ENCODE measurements around the gene NOP53. TPM values are rescaled to one million over a fixed set of nuclear protein-coding genes. Genes with fewer than 3 reads are reported as not detected.

The NOP53 gene
- total and polyA plus RNA-seq, 2 of the 4 experiments (the other 2 are of a cell fraction): 59.5 to 83.2 TPM

- no peak overlapping the region for H2BK120ac ChIP-seq (ENCODE audit: low read depth, low read length)
- no peaks in the 10 kb centered on the region for H4K20me1 ChIP-seq (ENCODE audit: insufficient read depth, low read length)
- no peak overlapping the region for H3K23ac ChIP-seq (ENCODE audit: low read depth, low read length)
- no peak overlapping the region for H3K4ac ChIP-seq (ENCODE audit: low read depth, low read length)
- H4K91ac ChIP-seq (ENCODE audit: insufficient read depth, low read depth, low read length): no peak overlapping the region
- ATAC-seq (ENCODE audit: low read depth) (no peak), DNase-seq (no peak)
- H2BK5ac ChIP-seq (ENCODE audit: low read depth, low read length, poor library complexity, severe bottlenecking): no peak overlapping the region
- H3K9me3 ChIP-seq (ENCODE audit: control insufficient read depth, insufficient read depth, low read length): no peaks in the 10 kb centered on the region
- in situ Hi-C loops (cut with MboI; ENCODE audit: low sequenced_read_pairs): no loop called here
- H3K18ac ChIP-seq (ENCODE audit: low read depth, low read length): no peak overlapping the region
- H2BK20ac ChIP-seq (ENCODE audit: low read depth, low read length): no peak overlapping the region
- intact Hi-C loops (cut with micrococcal nuclease): no loop called here
- H2AK9ac ChIP-seq (replicated peaks; ENCODE audit: low read depth, low read length, poor library complexity): no peak overlapping the region
- no peak overlapping the region for H3K14ac ChIP-seq (replicated peaks; ENCODE audit: low read depth, low read length)
- H3K79me1 ChIP-seq (ENCODE audit: low read depth in 1 of 2, low read length in 2 of 2): peaks cover 0 to under 1% of the 10 kb centered on the region in 2 experiments; a peak in 1 of 4 replicates
- no peaks in the 10 kb centered on the region for H3K27me3 ChIP-seq (ENCODE audit: control insufficient read depth, insufficient read depth, low read length)
- H3K9ac ChIP-seq (ENCODE audit: low read depth, low read length): no peak overlapping the region
- no peak overlapping the region for H3K27ac ChIP-seq (ENCODE audit: insufficient read depth, low read length)
- H2BK15ac ChIP-seq (ENCODE audit: low read depth, low read length): no peak overlapping the region
- no peak overlapping the region for H3K4me3 ChIP-seq (ENCODE audit: insufficient read depth, low read depth, low read length)
- CTCF ChIA-PET: no interaction called here
- POLR2A ChIA-PET (ENCODE audit: unreplicated experiment): no interaction called here
- H4K5ac ChIP-seq (ENCODE audit: low read depth, low read length): no peak overlapping the region
- no peak overlapping the region for H4K8ac ChIP-seq (ENCODE audit: low read depth in 2 of 2, low read length in 2 of 2)
- dilution Hi-C loops (cut with HindIII; ENCODE audit: low sequenced_read_pairs, unreplicated experiment): no loop called here
- no peak overlapping the region for H2AFZ ChIP-seq (replicated peaks; ENCODE audit: low read length, poor library complexity)
- H3K36me3 ChIP-seq (ENCODE audit: control insufficient read depth, insufficient read depth, low read length): peaks cover 67% of the 10 kb centered on the region
- no peak overlapping the region for H3K4me2 ChIP-seq (ENCODE audit: low read depth, low read length)
- BruUV-seq (replicated peaks): no TSS peak
- TF ChIP-seq CEBPB (IDR thresholded peaks at IDR 0.05; ENCODE audit: low read depth, low read length): no peak
- TF ChIP-seq CTCF (conservative IDR thresholded peaks at IDR 0.05; ENCODE audit: low read depth, low read length): no peak
- no peak for TF ChIP-seq POLR2A (IDR thresholded peaks at IDR 0.05; ENCODE audit: low read depth, low read length)
- no peak for TF ChIP-seq ELK1 (IDR thresholded peaks at IDR 0.05; ENCODE audit: borderline replicate concordance, low read depth, low read length)
- TF ChIP-seq, protein P1, sequence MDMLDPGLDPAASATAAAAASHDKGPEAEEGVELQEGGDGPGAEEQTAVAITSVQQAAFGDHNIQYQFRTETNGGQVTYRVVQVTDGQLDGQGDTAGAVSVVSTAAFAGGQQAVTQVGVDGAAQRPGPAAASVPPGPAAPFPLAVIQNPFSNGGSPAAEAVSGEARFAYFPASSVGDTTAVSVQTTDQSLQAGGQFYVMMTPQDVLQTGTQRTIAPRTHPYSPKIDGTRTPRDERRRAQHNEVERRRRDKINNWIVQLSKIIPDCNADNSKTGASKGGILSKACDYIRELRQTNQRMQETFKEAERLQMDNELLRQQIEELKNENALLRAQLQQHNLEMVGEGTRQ (IDR thresholded peaks at IDR 0.05; ENCODE audit: low read depth, low read length): no peak
- no peak for TF ChIP-seq MAZ (IDR thresholded peaks at IDR 0.05; ENCODE audit: borderline replicate concordance, low read depth, low read length)
- TF ChIP-seq MXI1 (IDR thresholded peaks at IDR 0.05; ENCODE audit: borderline replicate concordance, low read depth, low read length): no peak
- TF ChIP-seq RFX5 (IDR thresholded peaks at IDR 0.05; ENCODE audit: low read depth, low read length): no peak
- TF ChIP-seq RAD21 (IDR thresholded peaks at IDR 0.05; ENCODE audit: low read length): no peak
- no peak for TF ChIP-seq SMC3 (IDR thresholded peaks at IDR 0.05; ENCODE audit: low read depth, low read length)
- no peak for TF ChIP-seq FOS (IDR thresholded peaks at IDR 0.05; ENCODE audit: low read depth, low read length)
- no peak for TF ChIP-seq MAFK (IDR thresholded peaks at IDR 0.05; ENCODE audit: low read depth, low read length)
- no peak for TF ChIP-seq CHD1 (IDR thresholded peaks at IDR 0.05; ENCODE audit: low read depth, low read length)
- TF ChIP-seq NFE2L2 (IDR thresholded peaks at IDR 0.05; ENCODE audit: low read depth, low read length): no peak
- no peak for TF ChIP-seq BHLHE40 (IDR thresholded peaks at IDR 0.05; ENCODE audit: low read depth, low read length)
- TF ChIP-seq RCOR1 (IDR thresholded peaks at IDR 0.05; ENCODE audit: insufficient replicate concordance, low read length): no peak
- H3K9me1 ChIP-seq (ENCODE audit: insufficient read depth, low read length): no peaks in the 10 kb centered on the region
- no peak overlapping the region for H2AK5ac ChIP-seq (ENCODE audit: low read depth, low read length)
- no peaks in the 10 kb centered on the region for H3K4me1 ChIP-seq (ENCODE audit: control insufficient read depth, insufficient read depth, low read length)
- H3K56ac ChIP-seq (ENCODE audit: extremely low read depth, insufficient read depth, low read length): no peak overlapping the region
- no CpG with 5 or more reads among the region's 12 CpGs for WGBS, 2 experiments (ENCODE audit: extremely low coverage in 2 of 2, insufficient read length in 1 of 2)
Measured at GRCh38 chr19:47756627-47756929, 11.2 kb downstream of the NOP53 start.

Measured in IMR-90 (cell line).